ENCODE data around the gene EXOSC7.

DNA sequence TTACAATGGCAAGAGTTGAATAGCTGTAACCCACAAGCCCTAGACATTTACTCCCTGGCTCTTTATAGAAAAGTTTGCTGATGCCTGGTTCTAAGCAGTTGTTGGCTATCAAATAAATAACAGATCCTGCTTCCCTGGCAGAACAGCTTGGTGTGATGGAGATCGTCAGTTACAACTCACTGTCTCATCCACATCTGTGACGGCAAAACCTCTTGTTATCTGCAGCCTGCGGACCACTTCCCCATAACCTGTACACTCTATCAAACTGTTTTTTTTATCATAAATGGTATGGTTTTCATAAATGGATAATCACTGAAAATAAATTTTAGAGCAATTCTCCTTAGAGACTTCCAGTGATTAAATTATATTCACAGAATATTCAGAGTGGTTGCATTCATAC lies 14.2 kb upstream of the EXOSC7 start:
- TF ChIP-seq, protein P1, sequence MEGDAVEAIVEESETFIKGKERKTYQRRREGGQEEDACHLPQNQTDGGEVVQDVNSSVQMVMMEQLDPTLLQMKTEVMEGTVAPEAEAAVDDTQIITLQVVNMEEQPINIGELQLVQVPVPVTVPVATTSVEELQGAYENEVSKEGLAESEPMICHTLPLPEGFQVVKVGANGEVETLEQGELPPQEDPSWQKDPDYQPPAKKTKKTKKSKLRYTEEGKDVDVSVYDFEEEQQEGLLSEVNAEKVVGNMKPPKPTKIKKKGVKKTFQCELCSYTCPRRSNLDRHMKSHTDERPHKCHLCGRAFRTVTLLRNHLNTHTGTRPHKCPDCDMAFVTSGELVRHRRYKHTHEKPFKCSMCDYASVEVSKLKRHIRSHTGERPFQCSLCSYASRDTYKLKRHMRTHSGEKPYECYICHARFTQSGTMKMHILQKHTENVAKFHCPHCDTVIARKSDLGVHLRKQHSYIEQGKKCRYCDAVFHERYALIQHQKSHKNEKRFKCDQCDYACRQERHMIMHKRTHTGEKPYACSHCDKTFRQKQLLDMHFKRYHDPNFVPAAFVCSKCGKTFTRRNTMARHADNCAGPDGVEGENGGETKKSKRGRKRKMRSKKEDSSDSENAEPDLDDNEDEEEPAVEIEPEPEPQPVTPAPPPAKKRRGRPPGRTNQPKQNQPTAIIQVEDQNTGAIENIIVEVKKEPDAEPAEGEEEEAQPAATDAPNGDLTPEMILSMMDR (IDR thresholded peaks at IDR 0.05): no peak
- TF ChIP-seq EP300 (IDR thresholded peaks at IDR 0.05): no peak
